ENCODE measurements around the gene CFAP77.

The CFAP77 gene

DNA sequence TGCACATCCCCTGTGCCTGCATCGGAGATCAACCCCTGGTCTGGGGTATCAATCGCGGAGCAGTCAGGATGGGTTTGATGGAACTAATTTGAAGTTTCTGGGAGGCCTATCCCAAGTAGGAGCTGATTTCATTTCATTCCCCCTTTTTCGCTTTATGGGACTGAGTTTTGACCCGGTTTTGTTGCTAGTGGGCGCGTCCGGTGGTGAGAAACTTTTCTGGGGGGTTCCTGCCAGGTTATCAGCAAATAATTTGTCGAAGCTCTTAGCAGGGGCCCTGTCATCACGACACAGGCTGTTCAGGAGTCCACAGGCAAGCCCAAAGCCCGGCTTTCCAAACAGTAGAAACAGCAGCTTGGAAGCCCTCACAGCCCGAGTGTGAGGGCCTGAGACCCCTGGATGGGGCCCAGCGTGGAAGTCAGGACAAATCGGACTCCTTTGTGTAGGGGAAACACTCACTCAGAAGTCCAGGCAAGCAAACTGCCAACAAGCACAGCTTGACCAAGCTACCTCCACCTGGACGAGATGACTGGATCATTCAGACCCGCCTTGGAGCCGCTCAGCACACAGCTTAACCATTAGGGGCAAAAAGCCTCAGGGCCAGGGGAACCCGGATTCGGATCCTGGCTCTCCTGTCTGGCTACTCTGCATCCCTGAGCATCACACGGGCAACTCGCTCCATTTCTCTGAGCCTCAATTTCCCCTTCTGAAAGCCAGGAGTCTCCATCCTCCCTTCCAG is 108.0 kb downstream of the CFAP77 start:
- no peak for DNase-seq (ENCODE audit: low spot score)

DNA sequence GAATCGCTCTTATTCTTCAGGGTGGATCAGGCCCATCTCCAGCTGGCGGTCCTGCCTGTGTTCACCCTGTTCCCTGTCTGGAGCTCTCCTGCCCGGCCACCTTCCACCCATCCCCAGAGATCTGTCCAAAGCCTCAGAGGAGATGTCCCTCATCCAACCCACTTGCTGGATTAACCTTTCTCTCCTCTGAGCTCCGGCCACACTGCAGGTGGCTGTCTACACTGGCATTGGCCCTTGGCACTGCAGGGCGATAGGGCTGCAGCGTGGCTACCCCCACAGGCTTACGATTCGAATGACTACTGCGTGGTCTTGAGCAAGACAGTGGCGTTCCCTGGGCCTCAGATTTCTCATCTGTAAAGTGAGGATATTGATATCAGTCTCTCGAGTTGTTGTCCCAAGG is 108.6 kb downstream of the CFAP77 start:
- DNase-seq (ENCODE audit: low spot score): no peak

DNA sequence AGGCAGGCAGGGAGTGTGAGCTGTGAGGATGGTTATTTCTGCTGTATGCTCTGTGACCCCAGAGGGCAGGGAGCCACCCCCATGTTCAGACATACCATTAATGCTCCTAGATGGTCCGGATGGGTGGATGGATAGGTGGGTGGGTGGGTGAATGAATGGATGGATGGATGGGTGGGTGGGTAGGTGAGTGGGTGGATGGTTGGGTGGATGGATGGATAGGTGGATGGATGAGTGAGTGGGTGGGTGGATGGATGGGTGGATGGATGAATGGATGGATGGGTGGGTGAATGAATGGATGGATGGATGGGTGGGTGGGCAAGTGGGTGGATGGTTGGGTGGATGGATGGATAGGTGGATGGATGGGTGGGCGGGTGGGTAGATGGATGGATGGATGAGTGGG is 109.0 kb downstream of the CFAP77 start:
- no peak for DNase-seq (ENCODE audit: low spot score)

DNA sequence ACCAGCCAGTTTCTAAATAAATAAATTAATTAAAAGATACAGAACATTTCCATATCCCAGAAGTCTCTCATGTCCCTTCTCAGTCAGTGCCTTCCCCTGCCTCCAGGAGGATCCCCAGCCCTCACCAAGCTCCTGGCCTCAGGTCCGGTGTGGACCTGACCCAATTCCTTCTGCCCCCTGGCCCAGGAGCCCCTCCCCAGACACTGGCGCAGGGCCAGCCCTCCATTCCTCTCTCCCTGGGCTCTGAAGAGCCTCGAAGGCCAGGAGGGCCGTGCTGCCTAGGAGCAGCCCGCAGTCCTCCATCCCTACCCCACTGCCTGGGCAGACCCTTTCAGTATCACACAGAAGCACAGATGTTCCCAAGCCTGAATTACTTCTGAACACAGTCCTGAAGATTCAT is 110.6 kb downstream of the CFAP77 start:
- DNase-seq (ENCODE audit: low spot score): no peak

DNA sequence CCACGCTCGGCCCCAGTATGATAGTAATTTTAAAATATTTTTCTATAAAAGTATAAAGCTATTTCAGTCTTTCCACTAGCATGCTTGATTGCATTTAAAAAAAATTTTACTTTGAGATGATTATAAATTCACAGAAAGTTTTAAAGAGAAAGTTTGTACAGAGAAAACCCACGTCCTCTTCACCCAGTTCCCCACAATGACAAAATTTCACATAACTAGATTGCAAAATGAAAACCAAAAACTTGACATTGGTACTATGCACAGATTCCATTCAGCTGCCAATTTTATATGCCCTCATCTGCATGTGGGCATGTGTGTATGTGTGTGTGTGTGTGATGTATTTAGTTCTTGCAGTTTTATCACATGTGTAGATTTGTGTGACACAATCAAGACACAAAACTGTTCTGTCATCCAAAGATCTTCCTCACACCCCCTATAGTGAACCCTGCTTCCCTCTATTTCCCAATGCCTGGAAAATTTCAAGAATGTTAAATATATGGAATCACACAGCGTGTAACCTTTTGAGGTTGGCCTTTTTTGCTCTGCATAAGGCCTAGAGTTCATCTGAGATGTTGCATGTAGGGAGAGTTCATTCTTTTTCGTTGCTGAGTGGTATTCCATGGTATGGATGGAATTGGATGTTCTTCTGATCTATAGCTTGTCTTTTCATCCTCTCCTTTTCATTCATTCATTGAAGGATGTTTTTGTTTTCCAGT is 115.5 kb downstream of the CFAP77 start:
- no peak for DNase-seq (ENCODE audit: low spot score)

DNA sequence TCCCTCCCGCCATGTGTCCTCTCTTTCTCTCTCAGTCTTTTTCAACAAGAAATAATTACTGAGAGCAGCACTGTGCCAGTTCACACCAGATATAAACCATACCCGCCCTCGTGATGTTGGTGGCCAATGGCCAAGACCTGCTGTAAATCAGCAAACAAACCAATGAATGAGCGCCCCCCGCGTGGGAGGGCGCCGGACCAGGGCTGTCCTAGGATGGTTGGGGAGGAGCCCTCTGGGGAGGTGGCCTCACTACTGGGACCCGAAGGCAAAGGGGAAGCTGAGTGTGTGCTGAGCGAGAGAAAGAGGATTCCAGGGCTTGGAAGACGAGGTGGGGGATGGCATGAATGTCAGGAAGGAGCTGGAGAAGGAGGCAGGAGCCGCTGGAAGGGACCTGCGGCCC is 121.2 kb downstream of the CFAP77 start:
- no peak for DNase-seq (ENCODE audit: low spot score)

DNA sequence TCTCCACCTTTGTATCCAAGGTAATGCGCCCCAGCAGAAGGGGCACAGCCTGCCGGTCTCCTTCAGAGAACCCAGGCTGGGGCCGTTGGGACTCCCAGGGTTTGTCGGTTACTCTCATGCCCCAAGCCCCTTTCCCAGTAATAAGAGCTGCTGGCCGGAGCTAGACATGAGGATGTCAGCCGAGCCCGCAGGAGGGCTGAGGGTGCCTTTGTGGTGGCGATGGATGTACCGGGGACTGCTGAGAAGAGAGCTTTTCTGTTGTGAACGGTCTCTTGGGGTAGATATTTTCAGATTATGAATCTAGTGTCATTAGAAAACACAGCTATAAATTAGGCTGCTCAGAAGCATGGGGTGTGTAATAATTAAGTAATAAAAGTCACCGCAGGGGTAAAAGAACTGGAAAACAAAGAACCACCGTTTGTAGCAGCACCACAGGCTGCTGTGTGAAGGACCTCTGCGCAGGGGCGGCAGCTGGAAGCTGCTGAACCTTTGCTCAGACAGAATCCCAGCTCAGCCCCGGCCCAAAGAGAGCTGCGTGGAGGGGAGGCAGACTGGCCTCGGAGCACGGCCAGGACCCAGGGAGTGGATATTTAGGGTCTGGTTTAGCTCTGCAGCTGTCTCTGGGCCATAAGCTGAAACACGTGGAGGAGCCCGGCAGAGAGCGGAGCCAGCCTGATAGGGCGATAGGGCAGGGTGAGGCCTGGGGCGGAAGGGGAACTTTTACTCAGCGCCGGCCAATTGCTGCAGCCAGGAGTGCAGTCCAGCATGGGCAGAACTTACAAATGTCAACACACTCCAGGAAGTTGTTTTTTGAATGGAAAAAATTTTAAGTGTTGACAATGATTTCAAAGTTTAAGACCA is 121.9 kb downstream of the CFAP77 start:
- DNase-seq (ENCODE audit: low spot score): no peak

DNA sequence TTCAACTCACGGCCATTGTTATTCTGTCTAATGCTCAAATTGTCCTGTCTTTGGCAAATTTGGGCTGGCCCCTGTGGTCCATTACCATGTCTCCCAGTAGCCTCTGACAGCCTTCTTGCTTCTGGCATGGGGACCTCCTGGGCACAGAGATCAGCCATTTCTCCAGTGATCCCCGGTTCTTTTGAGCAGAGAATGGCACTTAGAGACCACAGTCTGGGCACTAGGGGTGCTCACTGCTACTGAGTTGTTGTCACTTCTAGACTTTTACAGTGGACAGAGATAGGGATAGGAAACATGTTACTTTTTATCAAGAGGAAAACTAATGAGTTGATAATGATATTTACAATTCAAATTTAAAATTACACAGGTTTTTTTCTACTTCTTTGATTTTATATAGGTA is 124.8 kb downstream of the CFAP77 start:
- DNase-seq (ENCODE audit: low spot score): no peak

DNA sequence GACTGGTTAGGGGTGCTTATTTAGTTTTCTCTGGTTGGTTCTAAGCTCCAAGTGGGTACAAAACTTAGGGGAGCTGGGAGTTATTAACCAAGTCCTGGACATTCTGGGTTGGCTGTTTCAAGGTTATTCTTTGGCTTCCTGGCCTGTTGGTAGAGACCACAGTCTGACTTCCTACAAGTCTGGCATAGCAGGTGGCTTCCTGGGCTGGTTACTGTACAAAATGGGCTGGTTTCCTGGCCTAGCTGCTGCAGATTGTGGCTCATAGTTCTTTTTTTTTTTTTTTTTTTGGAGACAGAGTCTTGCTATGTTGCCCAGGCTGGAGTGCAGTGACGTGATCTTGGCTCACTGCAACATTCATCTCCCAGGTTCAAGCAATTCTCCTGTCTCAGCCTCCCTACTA is 126.1 kb downstream of the CFAP77 start:
- no peak for DNase-seq (ENCODE audit: low spot score)

DNA sequence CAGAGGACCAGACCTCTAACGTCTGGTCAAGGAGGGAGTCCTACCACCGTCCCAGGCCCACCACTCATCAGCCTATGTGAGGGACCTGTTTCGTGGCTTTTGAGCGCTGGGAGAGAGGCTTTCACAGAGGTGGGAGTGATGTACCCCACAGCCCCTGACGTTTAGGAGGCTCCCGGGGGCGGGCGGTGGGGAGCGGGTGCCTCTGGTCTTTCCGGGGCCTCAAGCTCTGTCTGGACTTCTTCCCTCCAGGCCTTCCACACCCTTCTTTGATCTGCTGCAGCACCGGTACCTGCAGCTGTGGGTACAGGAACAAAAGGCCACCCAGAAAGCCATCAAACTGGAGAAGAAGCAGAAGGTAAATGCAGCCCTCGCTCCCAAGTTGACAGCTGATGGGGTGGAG is 127.3 kb downstream of the CFAP77 start:
- no peak for DNase-seq (ENCODE audit: low spot score)

DNA sequence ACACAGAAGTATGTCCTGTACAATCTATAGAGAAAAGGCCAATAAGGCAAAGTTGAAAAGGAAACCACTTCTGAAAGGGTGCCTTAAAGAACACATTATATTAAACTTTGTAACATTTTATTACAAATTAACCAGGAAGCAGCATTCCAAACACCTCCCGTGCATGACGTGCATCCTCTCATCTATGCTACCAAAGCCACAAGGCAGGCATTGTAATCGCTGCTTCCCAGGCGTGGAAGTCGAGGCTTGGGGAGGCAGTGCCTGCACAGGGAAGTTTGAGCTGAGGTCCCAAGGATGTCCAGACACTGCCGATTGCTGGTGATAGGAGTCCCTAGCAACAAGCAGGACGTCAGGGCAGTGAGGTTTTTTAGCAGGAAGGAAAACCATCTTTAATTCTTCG is 128.1 kb downstream of the CFAP77 start:
- no peak for DNase-seq (ENCODE audit: low spot score)

DNA sequence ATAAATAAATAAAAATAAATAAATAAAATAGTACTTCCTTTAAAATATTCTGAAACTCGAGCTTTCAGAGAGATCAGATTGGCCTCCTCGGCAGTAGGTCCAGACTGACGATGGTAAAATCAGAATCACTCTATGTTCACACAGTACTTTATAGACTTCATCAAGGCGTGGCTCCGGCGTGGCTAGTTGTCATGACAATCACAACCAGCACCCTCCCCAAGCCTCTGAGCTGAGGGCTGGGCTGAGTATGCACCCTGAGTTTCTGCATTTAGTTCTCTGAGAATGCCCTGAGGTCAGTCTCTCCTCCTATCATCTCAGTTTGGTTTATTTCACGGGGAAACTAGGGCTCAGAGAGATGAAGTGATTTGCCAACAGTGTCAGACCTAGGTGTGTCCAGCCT is 129.1 kb downstream of the CFAP77 start:
- DNase-seq (ENCODE audit: low spot score): no peak

DNA sequence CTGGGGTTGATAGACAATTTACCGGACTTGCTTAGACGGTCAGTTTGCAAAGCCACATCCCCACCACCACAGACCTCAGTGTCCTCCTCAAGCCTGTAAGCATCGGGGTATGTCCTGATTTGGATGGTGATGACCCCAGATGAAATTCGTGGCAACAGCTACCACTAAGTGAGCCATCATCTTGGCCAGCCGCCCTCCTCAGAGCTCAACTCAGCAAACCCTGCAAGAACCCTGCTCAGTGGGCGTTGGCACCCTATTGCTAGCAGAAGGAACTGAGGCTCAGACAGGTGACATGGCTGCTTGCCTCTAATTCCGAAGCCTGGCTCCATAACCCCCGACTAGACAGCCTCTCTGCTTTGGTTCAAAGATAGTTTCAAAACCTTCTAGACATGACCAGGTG is 131.0 kb downstream of the CFAP77 start:
- DNase-seq (ENCODE audit: low spot score): no peak

DNA sequence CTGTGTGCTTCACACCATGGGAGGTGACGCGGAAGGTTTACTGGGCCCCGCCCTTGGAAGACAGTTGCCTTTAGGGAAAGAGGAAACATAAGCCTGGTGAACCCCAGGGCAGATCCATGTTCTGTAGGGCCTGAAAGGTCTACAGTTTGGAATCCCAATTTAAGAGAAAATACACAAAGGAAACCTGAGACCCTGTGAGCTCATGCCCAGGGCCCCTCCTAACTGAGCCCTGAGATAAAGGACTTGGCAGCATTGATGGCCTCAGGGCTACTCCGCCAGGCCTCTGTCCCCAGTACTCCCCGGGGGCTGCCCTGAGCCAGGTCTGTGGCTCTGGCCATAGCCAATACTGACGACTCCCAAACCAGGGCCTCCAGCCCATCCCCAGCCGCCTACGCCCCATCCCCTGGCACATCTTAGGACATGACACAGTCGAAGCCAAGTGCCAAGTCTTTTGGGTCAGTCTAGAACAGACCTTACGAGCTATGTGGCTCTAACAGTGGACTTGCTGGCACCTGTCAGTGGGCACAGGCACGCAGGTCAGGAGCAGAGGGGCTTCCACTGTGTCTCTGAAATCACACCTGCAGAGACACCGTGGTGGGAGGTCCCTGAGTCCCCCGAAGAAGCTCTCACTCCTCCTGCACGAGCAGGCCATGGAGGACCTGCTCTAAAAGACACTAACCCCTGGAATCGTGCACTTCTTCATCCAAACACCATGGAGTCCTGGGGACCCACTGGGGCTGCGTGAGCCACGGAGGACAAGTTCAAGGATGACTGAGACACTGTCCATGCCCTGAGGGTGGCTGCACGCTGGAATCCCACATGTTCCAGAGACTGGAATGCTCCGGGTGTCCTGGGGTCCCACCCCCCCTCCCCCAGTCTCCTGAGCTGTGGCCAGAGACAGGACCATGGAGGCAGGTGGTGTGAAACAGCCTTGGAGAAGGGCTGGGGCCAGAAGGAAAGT is 132.1 kb downstream of the CFAP77 start:
- no peak for DNase-seq (ENCODE audit: low spot score)

DNA sequence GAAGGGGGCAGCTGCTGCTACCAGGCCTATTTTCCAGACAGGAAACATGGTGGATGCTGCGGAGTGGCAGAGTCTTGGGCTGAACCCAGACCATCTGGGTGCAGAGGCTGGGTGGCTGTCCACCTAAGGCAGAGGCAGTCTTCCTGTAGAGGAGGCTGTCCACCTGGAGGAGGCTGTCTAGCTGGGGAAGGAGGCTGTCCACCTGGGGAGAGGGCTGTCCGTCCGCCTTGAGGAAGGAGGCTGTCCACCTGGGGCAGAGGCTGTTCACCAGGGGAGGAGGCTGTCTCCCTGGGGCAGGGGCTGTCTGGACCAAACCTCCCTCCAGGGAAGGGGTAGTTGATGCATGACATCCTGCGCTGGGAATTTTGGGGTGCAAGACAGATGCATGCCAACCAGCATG is 133.2 kb downstream of the CFAP77 start:
- DNase-seq (ENCODE audit: low spot score): no peak

DNA sequence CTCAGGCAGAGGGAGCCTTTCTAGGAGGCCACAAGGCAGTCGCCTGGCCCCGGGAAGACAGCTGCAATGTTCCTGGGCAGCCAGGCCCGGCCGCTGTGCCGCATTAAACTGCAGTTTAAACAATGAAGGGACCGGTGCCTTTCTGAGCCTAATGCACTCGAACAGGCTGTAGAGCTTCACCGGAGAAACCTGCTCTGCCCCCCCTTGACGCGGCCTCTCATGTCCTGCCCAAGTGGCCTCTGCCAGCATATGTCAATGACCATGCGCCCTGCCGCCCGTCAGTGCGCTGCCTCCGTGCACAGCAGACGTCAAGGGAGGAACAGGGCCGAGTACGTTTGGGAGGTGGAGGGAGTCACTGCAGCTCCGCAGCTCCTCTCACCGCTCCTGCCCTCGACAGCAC is 133.9 kb downstream of the CFAP77 start:
- DNase-seq (ENCODE audit: low spot score): no peak

DNA sequence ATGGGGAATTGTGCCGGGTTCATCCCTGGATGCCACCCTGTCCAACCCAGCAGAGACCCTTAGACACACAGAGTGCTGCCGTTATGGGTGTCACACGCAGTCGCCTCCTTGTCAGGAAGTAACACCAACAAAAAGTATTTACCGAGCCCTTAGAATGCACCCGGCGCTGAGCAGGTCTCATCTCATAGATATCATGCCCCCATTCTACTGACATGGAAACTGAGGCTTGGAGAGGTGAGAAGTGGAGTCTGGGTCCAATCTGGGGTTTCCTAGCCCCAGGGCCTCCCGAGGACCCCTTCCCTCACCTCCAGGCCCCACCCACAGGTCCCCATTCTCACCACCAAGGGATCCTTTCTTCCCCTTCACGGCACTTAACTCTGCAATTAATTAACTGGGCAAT is 135.6 kb downstream of the CFAP77 start:
- no peak for DNase-seq (ENCODE audit: low spot score)

DNA sequence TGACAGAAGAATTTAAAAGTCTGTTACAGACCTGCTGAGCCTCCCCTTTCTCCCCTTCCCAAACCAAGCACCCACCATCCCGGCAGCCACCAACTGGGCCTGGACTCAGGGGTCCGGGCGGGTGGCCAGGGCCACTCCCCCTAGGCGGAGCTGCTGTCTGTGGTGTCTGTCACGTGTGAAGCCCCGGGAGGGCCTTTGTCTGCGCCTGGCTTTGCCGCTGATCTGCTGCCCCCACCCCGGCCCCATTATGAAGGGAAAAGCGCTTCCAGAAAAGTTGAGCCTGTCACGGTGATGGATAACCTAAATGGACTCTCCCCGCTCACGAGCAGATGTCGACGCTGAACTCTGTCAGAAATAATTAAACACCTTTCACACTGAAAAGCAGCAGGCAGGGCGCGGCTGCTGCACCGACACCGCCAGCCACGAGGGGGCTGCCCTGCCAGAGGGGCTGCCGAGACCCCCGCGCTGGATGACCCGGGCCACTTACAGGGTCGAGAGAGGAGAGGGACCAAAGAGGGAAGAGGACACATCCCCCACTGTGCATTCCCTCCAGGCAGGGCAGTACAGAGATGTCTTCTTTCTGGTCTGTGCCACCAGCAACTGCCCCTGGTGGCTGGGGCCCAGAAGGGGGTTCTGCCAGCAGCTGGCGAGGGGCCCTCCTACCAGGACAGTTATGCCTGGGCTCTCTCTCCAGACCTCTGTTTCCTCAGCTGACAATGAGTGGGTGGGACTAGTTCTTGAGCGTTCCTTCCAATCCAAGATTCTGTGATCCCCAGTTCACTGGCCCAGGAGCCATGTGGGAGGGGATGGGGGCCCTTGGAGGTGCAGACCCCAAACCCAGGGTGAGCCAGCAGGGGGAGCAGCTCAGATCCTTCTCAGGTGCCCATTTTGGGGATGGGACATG is 136.4 kb downstream of the CFAP77 start:
- DNase-seq (ENCODE audit: low spot score): peak; percentile 82

DNA sequence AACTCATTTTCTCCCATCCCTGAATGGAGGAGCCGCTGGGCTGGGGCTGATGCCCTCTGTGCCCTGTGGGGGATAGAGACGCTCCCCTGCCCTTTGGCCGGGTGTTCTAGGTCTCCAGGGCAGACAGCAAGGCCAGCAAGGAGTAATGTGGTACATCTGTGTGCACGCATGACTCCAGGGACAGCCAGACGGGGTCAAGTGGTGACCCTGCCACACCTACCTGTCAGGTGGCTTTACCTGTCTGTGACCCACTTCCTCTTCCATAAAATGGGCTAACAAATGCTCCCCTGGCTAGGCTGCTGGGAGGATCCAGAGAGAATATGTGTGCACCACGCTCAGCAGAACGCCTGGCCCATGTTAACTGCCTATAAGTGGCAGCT is 137.0 kb downstream of the CFAP77 start:
- no peak for DNase-seq (ENCODE audit: low spot score)

DNA sequence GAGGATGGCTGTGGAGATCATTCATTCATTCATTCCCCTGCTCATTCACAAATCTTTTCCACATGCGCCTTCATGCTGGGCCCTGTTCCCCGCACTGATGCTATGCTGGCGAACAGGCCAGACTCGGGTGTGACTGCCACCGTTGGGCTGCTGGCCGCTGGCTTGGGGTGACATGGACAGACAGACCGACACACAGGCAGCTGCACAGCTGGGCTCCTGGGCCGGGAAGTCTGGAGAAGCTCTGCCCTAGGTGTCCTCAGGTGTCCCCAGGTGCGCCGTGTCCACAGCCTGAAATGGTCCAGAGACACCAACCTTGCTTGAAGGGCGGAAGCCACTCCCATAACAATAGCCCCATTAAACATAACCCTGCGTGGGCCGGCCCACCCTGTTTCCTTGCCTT is 137.4 kb downstream of the CFAP77 start:
- DNase-seq (ENCODE audit: low spot score): no peak
